HG02870 (cell line): Measurements from ENCODE around the gene MTHFD2L.
A peak's percentile ranks its signal among the peaks of the same experiment; 100 is the strongest.

ENCODE experiments used
- ATAC-seq: cut with Tn5 transposase; IDR thresholded peaks from one replicate; pipeline ENCODE4 v1.9.1; 2021; ENCODE audit warnings: mild to moderate bottlenecking, moderate library complexity; ENCODE audit not compliant: unreplicated experiment

Gene MTHFD2L

DNA sequence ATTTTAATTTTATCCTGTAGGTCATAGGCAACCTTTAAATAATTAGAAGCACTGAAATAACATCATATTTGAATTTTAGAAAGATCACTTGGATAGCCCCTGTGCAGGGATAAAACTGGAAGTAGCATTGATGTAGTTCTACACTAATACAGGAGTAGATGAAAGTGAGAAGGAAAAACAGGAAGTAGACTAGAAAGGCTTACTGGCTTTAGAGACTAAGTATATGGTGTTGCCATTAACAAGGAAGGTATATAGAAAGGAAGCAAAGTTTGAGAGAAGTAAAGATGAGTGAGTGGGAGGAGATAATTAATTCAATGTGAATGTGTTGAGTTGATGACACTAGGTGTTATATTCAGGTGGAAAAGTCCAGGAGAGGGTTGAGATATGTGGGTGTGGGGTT is 77.2 kb downstream of the MTHFD2L start:
- peak; percentile 88 for ATAC-seq

DNA sequence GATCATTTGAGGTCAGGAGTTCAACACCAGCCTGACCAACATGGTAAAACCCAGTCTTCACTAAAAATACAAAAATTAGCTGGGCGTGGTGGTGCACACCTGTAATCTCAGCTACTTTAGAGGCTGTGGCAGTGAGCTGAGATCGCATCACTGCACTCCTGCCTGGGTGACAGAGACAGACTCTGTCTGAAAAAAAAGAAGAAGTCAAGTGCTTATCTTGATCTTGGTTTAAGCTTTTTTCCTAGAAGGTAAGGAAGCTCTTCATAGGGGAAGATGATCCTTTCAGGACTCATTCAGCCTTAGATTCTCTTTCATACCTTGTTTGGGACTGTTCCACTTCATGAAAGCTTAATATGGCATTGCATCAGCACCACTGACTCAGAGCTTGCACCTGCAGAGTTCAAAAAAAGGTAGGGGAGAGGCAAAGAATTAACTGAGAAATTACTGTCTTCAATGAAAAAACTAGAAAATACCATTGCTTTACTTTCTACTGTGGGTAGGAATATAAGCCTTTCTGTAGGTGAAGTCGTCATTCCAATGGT is 79.6 kb downstream of the MTHFD2L start:
- ATAC-seq = no peak

GRCh38 chr4:74244049-74244448 is 86.1 kb downstream of the MTHFD2L start:
- ATAC-seq = no peak

- ATAC-seq = no peak
Measured at GRCh38 chr4:74252933-74253332, 95.0 kb downstream of the MTHFD2L start.

- ATAC-seq = no peak
Measured at GRCh38 chr4:74254386-74254785, 96.5 kb downstream of the MTHFD2L start.

- ATAC-seq = no peak
Measured at GRCh38 chr4:74255096-74255495, 97.2 kb downstream of the MTHFD2L start.

DNA sequence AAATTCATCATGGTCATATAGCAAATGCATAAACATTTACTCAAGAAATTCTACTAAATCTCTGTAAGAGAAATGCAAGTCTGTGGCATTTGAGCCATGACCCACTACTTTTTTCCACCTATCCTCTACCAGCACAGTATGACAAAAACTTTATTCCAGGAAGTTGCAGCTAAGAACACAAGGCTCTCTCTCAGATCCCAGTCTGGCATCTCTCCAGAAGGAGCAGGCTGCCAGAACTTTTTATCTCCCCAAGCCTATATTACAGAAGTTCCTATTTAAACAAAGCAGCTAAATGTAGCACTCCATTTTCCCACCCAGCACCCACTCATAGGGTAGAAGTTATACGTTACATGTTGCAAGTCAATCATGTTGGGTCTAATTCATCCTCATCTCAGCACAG is 101.0 kb downstream of the MTHFD2L start:
- ATAC-seq = no peak

GRCh38 chr4:74260036-74260435 is 102.1 kb downstream of the MTHFD2L start:
- no peak for ATAC-seq

DNA sequence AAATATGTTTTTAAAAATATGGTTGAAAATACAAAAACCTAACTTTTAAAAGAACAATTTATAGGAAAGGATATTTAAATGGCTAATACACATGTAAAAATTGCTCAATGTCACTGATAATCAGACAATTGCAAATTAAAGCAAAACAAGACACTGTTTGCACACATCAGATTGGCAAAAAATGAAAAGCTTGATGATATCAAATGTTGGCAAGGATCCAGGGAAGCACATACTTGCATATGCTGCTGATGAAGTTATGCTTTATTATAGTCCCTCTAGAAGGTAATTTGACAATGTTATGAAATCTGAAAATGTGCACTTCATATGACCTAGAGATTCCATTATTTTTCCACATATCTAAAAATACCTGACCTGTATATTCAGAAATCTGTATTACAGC is 104.6 kb downstream of the MTHFD2L start:
- ATAC-seq = no peak

DNA sequence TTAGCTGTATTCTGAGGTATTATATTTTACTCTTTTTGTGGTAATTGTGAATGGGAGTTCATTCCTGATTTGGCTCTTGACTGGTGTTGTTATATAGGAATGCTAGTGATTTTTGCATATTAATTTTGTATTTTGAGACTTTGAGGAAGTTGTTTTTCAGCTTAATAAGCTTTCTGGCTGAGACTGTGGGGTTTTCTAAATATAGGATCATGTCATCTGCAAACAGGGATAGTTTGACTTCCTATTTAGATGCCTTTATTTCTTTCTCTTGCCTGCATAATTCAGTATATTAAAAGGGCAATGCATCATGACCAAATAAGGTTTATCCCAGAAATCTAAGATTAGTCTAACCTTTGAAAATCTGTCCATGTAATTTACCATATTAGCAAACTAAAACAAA is 105.6 kb downstream of the MTHFD2L start:
- ATAC-seq = no peak

DNA sequence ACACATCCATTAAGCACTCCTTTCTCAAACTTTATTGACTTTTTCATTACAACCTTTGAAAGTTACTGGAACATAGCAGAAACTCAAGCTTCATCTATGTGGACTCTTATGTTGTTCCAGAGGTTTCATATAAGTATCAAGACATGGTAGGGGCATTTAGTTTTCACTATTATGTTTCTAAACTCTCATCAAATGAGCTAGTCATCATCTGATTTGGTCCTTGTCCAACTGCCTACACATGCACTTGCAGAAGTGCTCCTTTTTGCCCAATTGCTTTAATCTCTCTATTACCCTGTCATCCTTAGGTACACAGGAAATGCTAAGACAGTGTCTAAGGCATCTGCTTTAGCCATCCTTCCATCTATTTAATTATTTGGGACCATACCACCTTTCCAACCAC is 108.2 kb downstream of the MTHFD2L start:
- ATAC-seq = no peak

DNA sequence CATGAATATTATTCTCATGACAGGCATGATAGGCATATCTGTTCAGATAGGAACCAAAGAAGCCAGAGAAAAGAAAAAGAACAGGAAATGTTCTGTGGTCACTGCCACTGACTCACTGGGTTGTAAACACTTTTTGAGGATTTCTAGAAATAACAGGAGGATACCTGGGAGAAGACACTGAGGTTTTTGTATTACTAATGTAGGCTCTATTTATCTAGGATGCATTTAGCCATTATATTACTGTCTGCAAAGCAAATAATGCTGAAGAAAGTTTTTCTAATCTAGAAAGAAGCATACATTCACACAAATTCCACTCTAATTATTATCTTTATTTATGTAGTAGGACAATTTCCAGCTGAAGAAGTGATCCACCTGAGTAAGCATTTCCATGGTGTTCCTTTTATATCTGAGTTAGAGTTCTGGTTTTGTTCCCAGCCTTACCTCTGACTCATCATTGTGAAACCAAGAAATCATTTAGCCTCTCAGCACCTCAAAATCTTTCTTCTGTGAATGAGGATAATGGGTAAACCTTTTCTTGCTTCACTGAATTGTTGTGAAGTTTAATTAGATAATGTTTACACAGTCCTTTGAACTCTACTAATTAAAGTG is 110.2 kb downstream of the MTHFD2L start:
- no peak for ATAC-seq

GRCh38 chr4:74268643-74269042 is 110.7 kb downstream of the MTHFD2L start:
- ATAC-seq = no peak

DNA sequence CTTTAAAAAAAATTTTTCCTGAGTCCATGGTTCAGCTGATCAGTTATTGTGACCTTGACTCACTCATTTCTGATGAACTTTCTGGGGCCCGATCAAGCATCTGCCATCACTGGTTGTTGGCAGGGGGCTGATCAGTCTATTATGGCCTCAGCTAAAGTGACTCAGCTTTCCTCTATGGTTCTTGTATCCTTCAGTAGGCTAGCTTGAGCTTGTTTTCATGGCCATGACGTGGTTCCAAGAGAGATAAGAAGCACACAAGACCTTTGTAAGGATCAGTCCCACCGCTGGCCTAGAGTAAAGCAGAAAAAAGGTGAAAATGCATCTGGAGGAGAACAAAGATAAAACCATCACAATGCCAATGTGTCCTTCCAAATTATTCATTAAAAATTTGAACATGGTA is 120.6 kb downstream of the MTHFD2L start:
- ATAC-seq = no peak

DNA sequence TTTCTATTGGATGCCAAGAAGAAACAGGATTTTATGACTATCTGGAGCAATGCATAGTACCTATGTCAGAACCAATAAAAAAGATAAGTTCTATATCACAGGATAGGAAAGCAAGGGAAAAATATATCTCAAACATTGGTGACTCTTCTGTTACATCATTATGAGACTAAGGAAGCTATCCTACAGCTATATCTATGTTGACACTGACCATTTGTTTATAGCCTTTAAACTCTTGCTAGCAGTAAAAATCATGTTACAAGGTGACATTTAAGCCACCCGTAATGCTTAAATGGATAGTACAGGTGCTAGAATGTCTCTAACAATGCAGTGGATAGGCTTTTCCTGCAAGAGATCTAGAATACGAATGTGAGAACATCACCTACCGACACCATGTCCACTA is 121.8 kb downstream of the MTHFD2L start:
- no peak for ATAC-seq

DNA sequence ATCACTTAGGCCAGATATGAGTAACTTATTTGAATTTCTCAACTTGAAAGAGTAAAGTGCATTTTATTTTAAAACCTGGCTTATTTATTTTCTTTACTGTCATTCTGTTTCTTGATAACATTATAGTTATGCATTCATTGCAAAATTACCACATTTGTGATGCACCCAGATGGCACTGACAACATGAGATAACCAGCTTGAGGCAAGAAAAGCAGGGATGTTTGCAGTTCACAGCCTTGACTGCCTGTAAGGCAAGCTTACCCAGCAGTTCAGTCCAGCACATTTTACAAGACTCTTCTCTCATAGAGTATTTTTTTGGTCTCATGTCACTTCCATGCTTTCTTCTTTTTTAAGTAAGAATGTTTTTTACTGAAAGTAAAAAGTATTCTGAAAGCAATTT is 125.0 kb downstream of the MTHFD2L start:
- ATAC-seq = no peak

GRCh38 chr4:74283614-74284013 is 125.7 kb downstream of the MTHFD2L start:
- ATAC-seq = no peak

DNA sequence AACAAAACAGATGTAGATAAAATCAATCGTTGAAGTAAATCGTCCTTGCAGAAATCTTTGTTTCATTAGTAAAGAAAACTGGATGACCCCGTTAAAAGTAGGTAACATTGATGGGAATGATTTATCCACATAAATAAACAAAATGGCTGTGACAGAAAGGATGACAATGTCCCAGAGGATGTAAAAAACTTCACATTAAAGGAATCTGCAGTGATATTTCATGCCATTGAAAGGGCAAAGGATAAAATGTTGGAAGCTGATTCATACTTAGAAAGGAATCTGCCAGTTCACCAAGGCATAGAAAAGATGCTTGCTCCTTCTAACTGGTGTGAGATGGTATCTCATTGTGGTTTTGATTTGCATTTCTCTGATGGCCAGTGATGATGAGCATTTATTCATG is 126.1 kb downstream of the MTHFD2L start:
- ATAC-seq = no peak

- no peak for ATAC-seq
Measured at GRCh38 chr4:74287164-74287563, 129.2 kb downstream of the MTHFD2L start.

DNA sequence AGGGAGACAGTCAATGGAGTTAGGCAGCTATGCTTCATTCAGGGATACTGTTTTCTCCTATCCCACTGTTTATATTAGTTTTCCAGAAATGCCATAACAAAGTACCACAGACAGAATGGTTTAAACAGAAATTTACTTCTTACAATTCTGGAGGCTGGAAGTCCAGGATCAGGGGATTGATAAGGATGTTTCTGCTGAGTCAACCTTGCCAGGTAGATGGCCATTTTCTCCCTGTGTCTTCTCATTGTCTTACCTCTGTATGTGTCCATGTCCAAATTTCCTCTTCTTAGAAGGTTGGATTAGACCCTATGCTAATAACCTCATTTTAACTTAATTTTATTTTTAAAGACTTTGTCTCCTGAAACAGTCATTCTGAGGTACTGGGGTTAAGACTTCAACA is 129.9 kb downstream of the MTHFD2L start:
- no peak for ATAC-seq

GRCh38 chr4:74291471-74291870 is 133.6 kb downstream of the MTHFD2L start:
- no peak for ATAC-seq

DNA sequence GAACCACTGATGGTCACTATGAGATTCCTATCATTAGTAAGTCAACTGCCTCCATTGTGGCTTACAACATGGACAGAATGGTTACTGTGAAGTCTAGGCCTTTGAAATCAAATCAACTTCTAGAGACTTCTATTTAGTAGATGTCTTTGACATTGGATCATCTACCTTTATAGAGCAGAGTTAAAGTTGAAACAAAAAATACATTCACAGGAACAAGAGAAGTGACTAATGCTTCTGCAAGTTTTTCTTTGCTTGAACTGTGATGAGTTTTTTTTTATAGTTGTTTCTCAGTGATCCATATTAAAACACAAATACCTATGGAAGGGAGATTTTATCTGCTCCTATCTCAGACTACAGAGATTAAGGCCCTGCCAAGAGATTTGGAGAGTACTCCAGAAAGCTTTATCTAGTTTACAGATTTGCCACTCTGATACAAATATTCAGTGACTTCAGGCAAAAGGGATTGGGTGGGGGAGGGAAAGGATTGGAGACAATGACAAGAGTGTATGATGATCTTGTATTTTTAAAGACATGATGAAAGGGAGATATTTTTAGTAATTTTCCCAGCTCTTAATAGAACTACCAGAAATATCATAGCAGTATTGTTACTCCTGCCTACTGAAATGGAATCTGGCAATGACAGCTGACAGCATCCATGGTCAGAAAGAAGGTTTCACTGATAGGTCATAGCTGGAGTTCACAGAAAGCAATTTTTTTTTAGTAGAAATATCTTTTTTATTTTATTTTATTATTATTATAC is 134.4 kb downstream of the MTHFD2L start:
- no peak for ATAC-seq

DNA sequence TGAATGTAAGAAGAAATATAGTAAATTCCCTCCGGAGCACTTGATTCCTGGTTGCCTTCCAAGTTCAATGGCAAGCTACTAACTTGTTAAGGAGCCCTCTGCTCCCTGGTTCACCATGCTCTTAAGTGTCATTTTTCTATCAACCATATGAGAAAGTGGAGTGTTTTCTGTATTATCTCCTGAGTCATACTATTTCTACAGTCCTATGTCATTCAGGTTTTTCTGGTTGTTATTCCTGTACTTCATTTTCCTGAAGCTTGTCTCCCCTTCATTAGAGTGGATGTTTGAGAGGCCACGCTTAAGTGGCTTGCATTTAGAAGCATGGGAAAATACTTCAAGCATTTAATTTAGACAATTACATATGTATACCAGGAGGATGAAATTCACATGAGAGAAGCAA is 135.6 kb downstream of the MTHFD2L start:
- no peak for ATAC-seq
